GM21529 (cell line): ENCODE results near the gene RNF135.
"Not testable (repeated sequence)": the region's sequence is repeated elsewhere in the genome, so short reads cannot be mapped to it uniquely, and the experiment has no call there.

ENCODE experiments used
- ATAC-seq: cut with Tn5 transposase; IDR thresholded peaks from one replicate; pipeline ENCODE4 v1.9.1; 2021; ENCODE audit not compliant: unreplicated experiment

The RNF135 gene

GRCh38 chr17:30954046-30954830 is 16.6 kb upstream of the RNF135 start:
- ATAC-seq: no peak

- no peak for ATAC-seq
These were observed 14.0 kb upstream of the RNF135 start for GRCh38 chr17:30956764-30957374.

DNA sequence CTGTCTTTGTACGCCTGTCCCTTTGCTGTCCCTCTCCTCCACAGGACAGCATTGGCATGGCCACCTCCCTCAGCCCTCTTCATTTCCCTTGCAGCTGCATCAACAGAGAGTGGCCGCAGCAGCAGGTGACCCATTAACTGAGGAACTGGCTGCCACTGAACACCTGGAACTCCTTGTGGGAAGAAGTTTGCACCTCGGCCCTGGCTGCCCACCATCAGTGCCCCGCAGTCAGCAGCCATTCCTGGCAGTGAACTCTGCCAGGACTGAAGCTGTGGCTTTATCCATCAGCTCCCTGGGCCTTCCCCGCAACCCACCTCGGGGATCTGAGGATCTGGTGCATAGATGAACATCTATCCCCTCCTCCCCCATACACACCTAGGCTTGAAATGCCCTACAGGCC is 13.1 kb upstream of the RNF135 start:
- no peak for ATAC-seq

- no peak for ATAC-seq
These were observed 12.7 kb upstream of the RNF135 start for GRCh38 chr17:30958187-30958586.

- ATAC-seq: peak; percentile 68
These were observed 9.3 kb upstream of the RNF135 start for GRCh38 chr17:30961209-30962188.

DNA sequence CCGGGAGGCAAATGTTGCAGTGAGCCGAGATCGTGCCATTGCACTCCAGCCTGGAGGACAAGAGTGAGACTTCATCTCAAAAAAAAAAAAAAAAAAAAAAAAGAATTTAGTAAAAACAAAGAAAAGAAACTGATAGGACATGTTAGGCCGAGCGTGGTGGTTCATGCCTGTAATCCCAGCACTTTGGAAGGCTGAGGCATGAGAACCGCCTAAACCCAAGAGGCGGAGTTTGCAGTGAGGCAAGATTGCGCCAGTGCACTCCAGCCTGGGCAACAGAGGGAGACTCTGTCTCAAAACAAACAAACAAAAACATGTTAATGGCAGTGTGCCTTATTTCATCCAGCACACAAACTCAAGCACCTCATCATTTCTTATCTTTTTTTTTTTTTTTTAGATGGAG is 6.5 kb upstream of the RNF135 start:
- not testable (repeated sequence) for ATAC-seq

DNA sequence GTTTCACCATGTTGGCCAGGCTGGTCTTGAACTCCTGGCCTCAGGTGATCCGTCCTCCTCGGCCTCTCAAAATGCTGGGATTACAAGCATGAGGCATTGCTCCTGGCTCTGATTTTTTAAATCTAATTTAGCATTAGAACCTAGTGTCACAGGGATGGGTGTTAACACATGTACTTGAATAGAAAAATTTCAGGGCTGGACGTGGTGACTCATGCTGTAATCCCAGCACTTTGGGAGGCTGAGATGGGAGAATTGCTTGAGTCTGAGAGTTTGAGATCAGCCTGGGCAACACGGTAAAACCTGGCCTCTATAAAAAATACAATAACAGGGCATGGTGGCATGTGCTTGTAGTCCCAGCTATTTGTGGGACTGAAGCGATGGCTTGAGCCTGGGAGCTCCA is 6.0 kb upstream of the RNF135 start:
- ATAC-seq: no peak

DNA sequence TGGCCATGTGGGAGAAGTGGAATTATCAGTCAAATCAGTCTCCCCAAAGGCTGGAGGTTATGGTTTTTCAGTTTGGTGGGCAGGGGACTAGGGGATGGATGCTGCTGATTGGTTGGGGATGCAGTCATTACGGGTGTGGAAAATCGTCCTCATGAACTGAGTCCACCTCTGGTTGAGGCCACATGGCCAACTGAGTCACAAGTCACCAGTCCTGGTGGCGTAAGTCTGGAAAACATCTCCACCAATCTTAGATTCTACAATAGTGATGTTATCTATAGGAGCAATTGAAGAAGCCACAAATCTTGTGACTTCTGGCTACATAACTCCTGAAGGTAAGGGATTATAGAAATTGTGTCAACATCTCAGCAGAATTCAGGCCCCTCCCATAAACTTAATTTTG is 5.2 kb upstream of the RNF135 start:
- ATAC-seq: no peak

GRCh38 chr17:30967911-30968310 is 2.9 kb upstream of the RNF135 start:
- not testable (repeated sequence) for ATAC-seq

- no peak for ATAC-seq
These were observed 629 bp upstream of the RNF135 start for GRCh38 chr17:30969989-30970830.

GRCh38 chr17:30975042-30975820 is 4.4 kb downstream of the RNF135 start:
- ATAC-seq: no peak

- ATAC-seq: not testable (repeated sequence)
These were observed 9.1 kb downstream of the RNF135 start for GRCh38 chr17:30979919-30980318.

DNA sequence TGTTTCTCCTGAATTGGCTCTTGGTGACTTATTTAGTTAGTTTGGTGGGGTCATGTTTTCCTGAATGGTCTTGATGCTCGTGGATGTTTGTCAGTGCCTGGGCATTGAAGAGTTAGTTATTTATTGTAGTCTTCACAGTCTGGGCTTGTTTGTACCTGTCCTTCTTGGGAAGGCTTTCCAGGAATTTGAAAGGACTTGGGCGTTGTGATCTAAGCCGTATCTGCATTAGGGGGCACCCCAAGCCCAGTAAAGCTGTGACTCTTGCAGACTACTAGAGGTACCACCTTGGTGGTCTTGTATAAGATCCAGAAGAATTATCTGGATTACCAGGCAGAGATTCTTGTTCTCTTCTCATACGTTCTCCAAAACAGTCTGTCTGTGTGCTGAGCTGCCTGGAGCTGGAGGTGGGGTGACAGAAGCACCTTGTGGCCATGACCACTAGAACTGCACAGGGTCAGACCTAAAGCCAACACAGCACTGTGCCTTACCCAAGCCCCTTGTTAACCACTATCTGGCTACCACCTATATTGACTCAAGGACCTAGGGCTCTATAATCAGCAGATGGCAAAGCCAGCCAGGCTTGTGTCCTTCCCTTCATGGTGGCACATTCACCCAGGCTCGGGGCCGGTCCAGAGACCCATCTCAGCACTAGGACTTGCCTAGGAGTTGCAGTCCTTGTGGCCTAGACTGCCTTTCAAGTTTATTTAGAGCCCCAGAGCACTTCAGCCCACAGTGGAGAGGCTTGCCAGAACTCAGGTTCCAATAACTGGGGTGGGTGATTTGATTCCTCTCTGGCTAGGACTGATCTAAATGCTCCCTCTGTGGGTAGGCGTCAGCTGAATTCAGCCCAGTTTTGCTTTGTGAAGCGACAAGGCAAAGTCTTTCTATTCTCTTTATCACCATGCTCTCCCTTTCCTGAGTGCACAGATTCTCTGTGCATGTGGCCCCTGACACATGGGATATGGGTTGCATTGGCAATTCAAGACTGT is 11.0 kb downstream of the RNF135 start:
- no peak for ATAC-seq

DNA sequence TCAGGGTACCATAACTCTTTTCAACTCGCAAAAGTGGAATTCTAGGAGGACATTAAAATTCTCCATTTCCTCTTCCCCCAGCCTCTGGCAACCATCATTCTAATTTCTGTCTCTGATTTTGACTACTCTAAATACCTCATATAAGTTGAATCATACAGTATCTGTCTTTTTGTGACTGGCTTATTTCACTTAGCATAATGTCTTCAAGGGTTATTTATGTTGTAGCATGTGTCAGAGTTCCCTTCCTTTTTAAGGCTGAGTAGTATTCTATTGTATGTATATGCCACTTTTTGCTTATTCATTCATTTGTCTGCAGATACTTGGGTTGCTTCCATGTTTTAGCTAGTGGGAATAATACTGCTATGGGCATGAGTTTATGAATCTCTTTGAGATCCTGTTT is 12.0 kb downstream of the RNF135 start:
- ATAC-seq: no peak

GRCh38 chr17:30990458-30990857 is 19.6 kb downstream of the RNF135 start:
- no peak for ATAC-seq

- ATAC-seq: no peak
These were observed 21.7 kb downstream of the RNF135 start for GRCh38 chr17:30992551-30992950.

DNA sequence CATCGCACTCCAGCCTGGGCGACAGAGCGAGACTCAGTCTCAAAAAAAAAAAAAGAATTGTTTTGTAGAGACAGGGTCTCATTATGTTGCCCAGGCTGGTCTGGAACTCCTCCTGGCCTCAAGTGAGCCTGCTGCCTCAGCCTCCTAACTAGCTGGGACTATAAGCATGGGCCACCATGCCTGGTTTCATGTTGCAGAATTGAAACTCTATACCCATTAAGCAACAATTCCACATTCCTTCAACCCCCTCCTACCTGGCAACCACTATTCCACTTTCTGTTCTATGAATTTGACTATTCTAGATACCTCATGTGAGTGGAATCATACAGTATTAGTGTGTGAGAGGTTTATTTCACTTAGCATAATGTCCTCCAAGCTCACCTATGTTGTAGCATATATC is 24.5 kb downstream of the RNF135 start:
- no peak for ATAC-seq

- no peak for ATAC-seq
These were observed 25.6 kb downstream of the RNF135 start for GRCh38 chr17:30996486-30996885.

DNA sequence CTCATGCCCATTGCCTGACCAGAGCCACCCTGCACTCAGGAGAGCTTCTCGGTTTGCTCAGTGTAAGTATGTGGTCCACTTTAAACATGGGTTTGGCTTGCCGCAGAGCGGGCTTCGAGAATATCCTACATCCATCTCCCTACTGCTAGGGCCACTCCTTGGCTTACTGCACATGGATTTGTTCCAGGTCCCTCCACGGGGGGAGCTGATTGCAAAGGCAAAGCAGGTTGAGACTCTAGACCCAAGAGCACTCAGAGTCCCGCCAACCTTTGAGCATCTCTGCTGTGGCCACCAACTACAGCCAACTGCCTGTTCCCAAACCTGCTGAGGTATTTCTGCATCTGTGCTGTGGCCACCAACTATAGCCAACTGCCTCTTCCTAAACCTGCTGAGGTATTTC is 26.4 kb downstream of the RNF135 start:
- ATAC-seq: no peak
